ENCODE measurements around the gene SMYD2.

The SMYD2 gene

GRCh38 chr1:214303141-214303930, 22.4 kb downstream of the SMYD2 start:
- no peak for DNase-seq (ENCODE audit: low read depth)

GRCh38 chr1:214305164-214305751, 24.3 kb downstream of the SMYD2 start:
- DNase-seq (ENCODE audit: low read depth) = no peak

GRCh38 chr1:214306269-214306668, 25.3 kb downstream of the SMYD2 start:
- no peak for DNase-seq (ENCODE audit: low read depth)

- DNase-seq (ENCODE audit: low read depth) = no peak
Observed at GRCh38 chr1:214310010-214310409, 29.1 kb downstream of the SMYD2 start.

GRCh38 chr1:214310777-214311690, 30.1 kb downstream of the SMYD2 start:
- DNase-seq (ENCODE audit: low read depth) = no peak

- no peak for DNase-seq (ENCODE audit: low read depth)
Observed at GRCh38 chr1:214312530-214313051, 31.6 kb downstream of the SMYD2 start.

- DNase-seq (ENCODE audit: low read depth) = no peak
Observed at GRCh38 chr1:214314178-214314843, 33.4 kb downstream of the SMYD2 start.

- no peak for DNase-seq (ENCODE audit: low read depth)
Observed at GRCh38 chr1:214316593-214316992, 35.6 kb downstream of the SMYD2 start.

- DNase-seq (ENCODE audit: low read depth) = no peak
Observed at GRCh38 chr1:214317300-214317699, 36.3 kb downstream of the SMYD2 start.

- DNase-seq (ENCODE audit: low read depth) = no peak
Observed at GRCh38 chr1:214317734-214318133, 36.8 kb downstream of the SMYD2 start.

- DNase-seq (ENCODE audit: low read depth) = no peak
Observed at GRCh38 chr1:214318356-214318755, 37.4 kb downstream of the SMYD2 start.

GRCh38 chr1:214318956-214319736, 38.2 kb downstream of the SMYD2 start:
- DNase-seq (ENCODE audit: low read depth) = no peak

- DNase-seq (ENCODE audit: low read depth) = no peak
Observed at GRCh38 chr1:214319938-214320337, 39.0 kb downstream of the SMYD2 start.

GRCh38 chr1:214321705-214322453, 40.9 kb downstream of the SMYD2 start:
- DNase-seq (ENCODE audit: low read depth) = no peak

GRCh38 chr1:214324896-214325800, 44.2 kb downstream of the SMYD2 start:
- DNase-seq (ENCODE audit: low read depth) = no peak

- DNase-seq (ENCODE audit: low read depth) = no peak
Observed at GRCh38 chr1:214326406-214326805, 45.4 kb downstream of the SMYD2 start.

GRCh38 chr1:214327514-214327913, 46.6 kb downstream of the SMYD2 start:
- DNase-seq (ENCODE audit: low read depth) = no peak

GRCh38 chr1:214328770-214329469, 48.0 kb downstream of the SMYD2 start:
- peak; percentile 43 for DNase-seq (ENCODE audit: low read depth)

Measured in stimulated activated CD8-positive, alpha-beta memory T cell treated with anti-CD3 and anti-CD28 coated beads, Interleukin-12 subunit alpha, Interleukin-12 subunit beta, amount 100 ng/mL, for 4 hours (primary cell).